SK-N-SH (cell line): ENCODE measurements around the gene GALNT8.

Experiments used
- CTCF ChIP-seq: fragments of 200-600 bp; sonication (generic); IDR thresholded peaks from 2 replicates; pipeline ENCODE4 v1.6.1; 2017; ENCODE audit warnings: antibody characterized with exemption, mild to moderate bottlenecking, moderate library complexity
- ELF1 ChIP-seq: IDR thresholded peaks from 2 replicates; pipeline ENCODE4 v1.4.0; 2012
- EZH2phosphoT487 ChIP-seq: fragments of 200-600 bp; sonication (generic); IDR thresholded peaks from 2 replicates; pipeline ENCODE4 v1.6.1; 2017; ENCODE audit warnings: low read depth, mixed run types, mild to moderate bottlenecking, antibody characterized with exemption, moderate library complexity, borderline replicate concordance
- FOSL2 ChIP-seq: IDR thresholded peaks from 2 replicates; pipeline ENCODE4 v1.4.0; 2012; ENCODE audit warnings: low read depth, mild to moderate bottlenecking, moderate library complexity, borderline replicate concordance
- GABPA ChIP-seq: IDR thresholded peaks from 2 replicates; pipeline ENCODE4 v1.4.0; 2012; ENCODE audit warnings: low read depth, mild to moderate bottlenecking
- GATA2 ChIP-seq: sonication (generic); formaldehyde crosslinking; IDR thresholded peaks from 2 replicates; pipeline ENCODE4 v1.5.0; 2020; ENCODE audit warnings: mild to moderate bottlenecking, missing genetic modification reagents
- JUND ChIP-seq: IDR thresholded peaks from 2 replicates; pipeline ENCODE4 v1.4.0; 2012
- MXI1 ChIP-seq: IDR thresholded peaks from 2 replicates; pipeline ENCODE4 v1.6.1; 2012; ENCODE audit warnings: mild to moderate bottlenecking, low read depth, low read length, improper control_type of control experiment
- POLR2AphosphoS5 ChIP-seq: IDR thresholded peaks from 2 replicates; pipeline ENCODE4 v1.6.1; 2012; ENCODE audit warnings: low read depth, low read length
- SIN3A ChIP-seq: IDR thresholded peaks from 2 replicates; pipeline ENCODE4 v1.6.1; 2012; ENCODE audit warnings: low read depth, mild to moderate bottlenecking, low read length, moderate library complexity, borderline replicate concordance
- USF2 ChIP-seq: fragments of 150-350 bp; IDR thresholded peaks from 2 replicates; pipeline ENCODE4 v1.6.1; 2017; ENCODE audit warnings: antibody characterized with exemption, low read length, low read depth, borderline replicate concordance
- YY1 ChIP-seq: IDR thresholded peaks from 2 replicates; pipeline ENCODE4 v1.4.0; 2012; ENCODE audit warnings: low read depth, mild to moderate bottlenecking
- TF ChIP-seq, protein P1 (sequence below): fragments of 150-350 bp; IDR thresholded peaks from 2 replicates; pipeline ENCODE4 v1.6.1; 2016; ENCODE audit warnings: mild to moderate bottlenecking, low read depth, low read length

GRCh38 chr12:4796694-4797482, 76.7 kb downstream of the GALNT8 start:
- TF ChIP-seq CTCF = no peak
- TF ChIP-seq MXI1 = no peak
- no peak for TF ChIP-seq ELF1
- no peak for TF ChIP-seq USF2
- TF ChIP-seq SIN3A = no peak
- no peak for TF ChIP-seq GATA2
- TF ChIP-seq, protein P1, sequence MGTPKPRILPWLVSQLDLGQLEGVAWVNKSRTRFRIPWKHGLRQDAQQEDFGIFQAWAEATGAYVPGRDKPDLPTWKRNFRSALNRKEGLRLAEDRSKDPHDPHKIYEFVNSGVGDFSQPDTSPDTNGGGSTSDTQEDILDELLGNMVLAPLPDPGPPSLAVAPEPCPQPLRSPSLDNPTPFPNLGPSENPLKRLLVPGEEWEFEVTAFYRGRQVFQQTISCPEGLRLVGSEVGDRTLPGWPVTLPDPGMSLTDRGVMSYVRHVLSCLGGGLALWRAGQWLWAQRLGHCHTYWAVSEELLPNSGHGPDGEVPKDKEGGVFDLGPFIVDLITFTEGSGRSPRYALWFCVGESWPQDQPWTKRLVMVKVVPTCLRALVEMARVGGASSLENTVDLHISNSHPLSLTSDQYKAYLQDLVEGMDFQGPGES = no peak
- no peak for TF ChIP-seq YY1
- TF ChIP-seq JUND = no peak
- no peak for TF ChIP-seq POLR2AphosphoS5
- TF ChIP-seq FOSL2 = no peak
- TF ChIP-seq GABPA = no peak
- TF ChIP-seq EZH2phosphoT487 = no peak
